ENCODE results near the gene TARDBP. TPM values are rescaled to one million over a fixed set of nuclear protein-coding genes. Genes with fewer than 3 reads are reported as not detected.
"Not testable (repeated sequence)": the region's sequence is repeated elsewhere in the genome, so short reads cannot be mapped to it uniquely, and the experiment has no call there.

TARDBP gene
- total RNA-seq, 3 donors from 2014 or later = 196 to 208 (median 201) TPM

DNA sequence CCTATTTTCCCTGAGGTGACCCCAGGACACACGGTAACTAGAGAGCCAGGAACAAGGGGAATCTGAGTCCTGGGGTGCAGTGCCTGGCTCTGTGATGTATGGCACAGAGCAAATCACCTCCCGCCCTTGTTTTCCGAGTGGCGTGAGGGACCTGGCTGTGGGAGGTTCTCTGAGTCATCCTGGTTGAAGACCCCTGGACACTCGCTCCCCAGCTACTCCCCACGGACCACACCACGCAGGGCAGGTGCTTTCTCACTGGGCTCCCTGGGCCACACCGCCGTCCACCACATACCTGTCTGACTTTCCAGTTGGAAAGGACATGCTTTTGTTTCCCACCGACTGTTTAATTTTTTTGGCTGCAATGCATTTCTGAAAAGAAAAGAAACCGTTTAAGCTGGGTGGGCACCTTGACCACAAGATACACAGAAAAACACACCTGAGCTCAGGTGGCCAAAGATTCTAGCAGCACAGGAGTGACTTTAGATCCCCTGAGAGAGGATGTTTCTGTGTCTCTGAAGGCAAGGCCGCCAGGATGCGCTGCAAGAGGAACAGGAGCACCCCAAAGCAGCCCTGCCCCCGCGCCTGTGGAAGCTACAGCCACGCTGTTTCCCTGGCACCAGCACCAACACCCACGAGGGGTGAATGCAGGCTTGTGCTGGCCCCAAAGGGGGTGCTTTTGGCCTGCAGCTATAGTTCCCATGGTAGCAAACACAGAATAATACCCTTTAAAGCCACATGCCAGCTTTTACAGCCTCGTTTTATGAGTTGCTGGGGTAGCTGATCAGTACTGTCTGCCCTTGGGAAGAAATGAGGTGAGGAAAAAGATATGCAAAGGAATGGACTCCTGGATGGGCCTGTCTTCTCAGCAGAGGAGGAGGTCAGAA lies 55.5 kb downstream of the TARDBP start:
- ATAC-seq (no peak), DNase-seq (no peak)
- Mint-ChIP-seq H3K9me3 (no peaks in the 10 kb centered on the region), H3K4me3 (no peak overlapping the region), H3K36me3 (ENCODE audit: insufficient read depth) (peaks cover 53% of the 10 kb centered on the region), H3K4me1 (ENCODE audit: low read depth) (peaks cover 6% of the 10 kb centered on the region), H3K27me3 (ENCODE audit: low read depth) (no peaks in the 10 kb centered on the region)

- peaks cover 51% of the 10 kb centered on the region for H3K36me3 Mint-ChIP-seq (ENCODE audit: insufficient read depth)
- H3K9me3 Mint-ChIP-seq = no peaks in the 10 kb centered on the region
- DNase-seq (no peak), ATAC-seq (no peak)
- no peaks in the 10 kb centered on the region for H3K27me3 Mint-ChIP-seq (ENCODE audit: low read depth)
- no peak overlapping the region for H3K4me3 Mint-ChIP-seq
- H3K4me1 Mint-ChIP-seq (ENCODE audit: low read depth) = no peaks in the 10 kb centered on the region
These were observed 56.4 kb downstream of the TARDBP start for GRCh38 chr1:11068600-11069473.

DNA sequence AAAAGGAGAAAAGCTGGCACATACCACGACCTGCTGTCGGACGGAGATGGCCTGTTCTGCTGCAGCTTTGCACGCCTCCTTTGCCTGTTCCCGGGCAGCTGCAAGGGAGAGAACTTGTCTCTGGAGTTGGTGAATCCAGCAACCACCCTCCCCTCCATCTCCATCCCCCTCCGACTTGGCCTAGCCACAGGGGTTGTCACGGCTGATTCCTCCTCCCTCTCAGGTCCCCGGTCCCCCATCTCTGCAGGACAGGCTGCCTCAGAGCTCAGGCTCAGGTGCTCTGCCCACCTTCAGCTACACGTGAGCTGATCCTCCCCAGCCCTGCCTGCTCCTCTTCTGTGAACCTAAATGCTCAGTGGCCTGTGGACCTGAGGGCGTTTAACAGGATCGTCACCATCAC lies 58.4 kb downstream of the TARDBP start:
- ATAC-seq = no peak
- no peak for DNase-seq
- no peaks in the 10 kb centered on the region for H3K9me3 Mint-ChIP-seq
- H3K27me3 Mint-ChIP-seq (ENCODE audit: low read depth) = no peaks in the 10 kb centered on the region
- no peak overlapping the region for H3K4me3 Mint-ChIP-seq
- H3K36me3 Mint-ChIP-seq (ENCODE audit: insufficient read depth) = peaks cover 42% of the 10 kb centered on the region
- no peaks in the 10 kb centered on the region for H3K4me1 Mint-ChIP-seq (ENCODE audit: low read depth)

- H3K36me3 Mint-ChIP-seq (ENCODE audit: insufficient read depth) = peaks cover 44% of the 10 kb centered on the region
These were observed 59.2 kb downstream of the TARDBP start for GRCh38 chr1:11071463-11072215.

DNA sequence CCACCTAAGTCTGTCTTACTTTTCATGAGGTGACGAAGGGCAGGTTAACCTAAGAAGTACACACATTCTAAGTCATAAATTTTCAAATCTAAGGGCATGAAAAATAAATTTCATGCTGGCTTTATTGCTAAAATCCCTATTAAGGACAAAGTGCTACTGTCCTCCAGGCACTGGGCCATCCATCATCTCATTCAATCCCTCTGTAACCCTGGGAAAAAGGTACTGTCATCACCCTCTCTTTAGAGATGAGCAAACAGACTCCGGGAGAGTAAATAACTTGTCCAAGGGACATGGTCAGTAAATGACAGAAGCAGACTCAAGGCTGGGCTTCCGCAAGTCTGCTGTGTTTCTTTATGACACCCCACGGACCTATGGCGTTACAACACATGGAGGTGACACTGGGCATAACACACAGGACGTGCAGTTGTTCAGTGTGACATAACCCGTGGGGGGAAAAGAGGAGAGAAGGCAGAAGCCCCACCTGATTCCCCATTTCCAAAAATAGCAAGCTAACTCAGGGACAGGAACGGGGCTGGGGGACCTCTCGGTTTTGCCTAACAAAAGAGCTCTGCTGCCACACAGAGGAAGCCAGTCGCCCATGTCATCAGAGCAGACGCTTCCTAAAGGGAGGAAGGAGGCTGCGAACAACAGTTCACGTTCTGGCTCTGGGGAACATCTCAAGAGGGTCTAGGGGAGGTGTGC lies 59.9 kb downstream of the TARDBP start:
- no peaks in the 10 kb centered on the region for H3K27me3 Mint-ChIP-seq (ENCODE audit: low read depth)
- no peak for DNase-seq
- H3K4me3 Mint-ChIP-seq = no peak overlapping the region
- no peaks in the 10 kb centered on the region for H3K4me1 Mint-ChIP-seq (ENCODE audit: low read depth)
- no peak for ATAC-seq
- H3K36me3 Mint-ChIP-seq (ENCODE audit: insufficient read depth) = peaks cover 46% of the 10 kb centered on the region
- H3K9me3 Mint-ChIP-seq = no peaks in the 10 kb centered on the region

More at GRCh38 chr1:11071463-11072215, 59.2 kb downstream of the TARDBP start:
- DNase-seq (no peak), ATAC-seq (no peak)
- H3K4me1 Mint-ChIP-seq (ENCODE audit: low read depth) = no peaks in the 10 kb centered on the region
- no peaks in the 10 kb centered on the region for H3K9me3 Mint-ChIP-seq
- no peaks in the 10 kb centered on the region for H3K27me3 Mint-ChIP-seq (ENCODE audit: low read depth)
- H3K4me3 Mint-ChIP-seq = no peak overlapping the region

- H3K36me3 Mint-ChIP-seq (ENCODE audit: insufficient read depth) = peaks cover 42% of the 10 kb centered on the region
- peak in 1 of 2 donors; percentile 50 for ATAC-seq
- not testable (repeated sequence) for H3K4me3 Mint-ChIP-seq
These were observed 60.9 kb downstream of the TARDBP start for GRCh38 chr1:11073398-11073797.

More at GRCh38 chr1:11073398-11073797, 60.9 kb downstream of the TARDBP start:
- H3K9me3 Mint-ChIP-seq; H3K4me1 Mint-ChIP-seq (ENCODE audit: low read depth); DNase-seq; H3K27me3 Mint-ChIP-seq (ENCODE audit: low read depth): not testable (repeated sequence)

Other genes with a start within 250 kb of the TARDBP start
- gene CASZ1, start 216.0 kb upstream of the TARDBP start, total RNA-seq = 10 to 100 TPM in 1 of 3 donors, 1 to 10 TPM in 2; 6.9 to 11.2 (median 8.4) TPM
- 1 to 10 TPM in 1 of 3 donors, under 1 TPM in 2; 0.48 to 1.0 (median 0.50) TPM for gene MASP2, start 34.6 kb downstream of the TARDBP start, total RNA-seq
- gene SRM, start 47.4 kb downstream of the TARDBP start, total RNA-seq = 100 to 1,000 TPM; 622 to 706 (median 667) TPM
- 10 to 100 TPM; 82.8 to 86.6 (median 85.1) TPM for gene EXOSC10, start 87.2 kb downstream of the TARDBP start, total RNA-seq
- gene ANGPTL7, start 176.7 kb downstream of the TARDBP start, total RNA-seq = not detected
- gene MTOR, start 249.9 kb downstream of the TARDBP start, total RNA-seq = 10 to 100 TPM; 46.4 to 49.6 (median 47.9) TPM

Measured in activated T-cell treated with anti-CD3 and anti-CD28 coated beads, Interleukin-2, amount 50 U/mL, for 4 hours (primary cell).